ENCODE results near the gene MACROD1. TPM values are rescaled to one million over a fixed set of nuclear protein-coding genes. Genes with fewer than 3 reads are reported as not detected.
"Not testable (repeated sequence)": the region's sequence is repeated elsewhere in the genome, so short reads cannot be mapped to it uniquely, and the experiment has no call there.

MACROD1 gene
- total RNA-seq, 1 donor from 2014 or later: 26.7 TPM

DNA sequence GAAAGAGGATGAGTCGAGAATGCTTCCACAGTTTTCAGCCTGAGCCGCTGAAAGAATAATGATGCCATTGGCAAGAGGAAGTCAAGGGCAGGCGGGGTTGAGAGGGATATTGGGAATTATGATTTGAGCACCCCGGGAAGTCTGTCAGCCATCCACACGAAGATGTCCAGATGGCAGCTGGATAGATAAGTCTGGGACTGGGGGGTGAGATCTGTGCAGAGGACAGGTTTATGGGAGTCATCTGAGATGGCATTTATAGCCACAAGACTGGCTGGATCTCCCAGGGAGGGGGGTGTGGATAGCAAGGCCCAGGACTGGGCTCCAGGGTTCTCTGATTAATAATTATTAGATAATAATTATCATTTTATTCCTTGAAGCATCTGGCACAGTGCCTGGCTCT, 15.0 kb upstream of the MACROD1 start:
- H3K27me3 Mint-ChIP-seq (ENCODE audit: low read depth): no peaks in the 10 kb centered on the region
- H3K36me3 Mint-ChIP-seq (ENCODE audit: low read depth): peaks cover 15% of the 10 kb centered on the region
- DNase-seq (ENCODE audit: low spot score): no peak
- H3K27ac Mint-ChIP-seq: no peak overlapping the region
- intact Hi-C loops (cut with micrococcal nuclease): no loop called here
- H3K4me1 Mint-ChIP-seq (ENCODE audit: low read depth): peaks cover 35% of the 10 kb centered on the region
- H3K9me3 Mint-ChIP-seq: no peaks in the 10 kb centered on the region
- H3K4me3 Mint-ChIP-seq (ENCODE audit: low read depth): no peak overlapping the region

DNA sequence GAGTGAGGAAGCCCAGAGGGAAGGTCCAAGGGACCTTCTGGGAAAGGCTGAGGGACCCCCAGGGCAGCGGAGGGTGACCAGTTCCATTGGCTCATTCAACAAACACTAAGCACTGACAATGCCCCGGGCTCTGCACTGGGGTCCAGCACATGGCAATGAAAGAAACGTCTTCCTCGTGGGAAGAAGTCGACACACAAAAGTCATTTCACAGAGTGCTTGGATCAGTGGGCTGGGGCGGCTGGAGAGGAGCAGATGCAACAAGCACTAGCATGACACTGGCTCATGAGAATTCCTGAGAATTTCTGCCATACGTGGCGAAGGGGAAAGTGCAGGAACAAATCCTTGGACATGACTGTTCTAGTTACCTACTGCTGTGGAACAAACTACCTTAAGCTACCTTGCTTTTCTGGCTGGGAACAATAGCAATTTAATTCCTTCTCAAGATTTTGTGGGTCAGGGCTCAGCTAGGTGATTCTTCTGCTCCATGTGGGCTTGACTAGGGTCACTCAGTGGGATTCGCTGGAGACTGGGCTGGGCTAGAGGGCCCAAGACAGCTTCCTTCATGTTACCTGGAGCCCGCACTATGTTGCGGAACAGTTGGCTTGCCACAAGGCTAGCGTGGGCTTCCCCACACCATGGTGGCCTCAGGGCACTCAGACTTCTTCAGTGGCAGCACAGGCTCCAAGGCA, 13.2 kb upstream of the MACROD1 start:
- Mint-ChIP-seq H3K9me3 (peaks cover 3% of the 10 kb centered on the region), H3K4me3 (ENCODE audit: low read depth) (no peak overlapping the region), H3K36me3 (ENCODE audit: low read depth) (peaks cover 16% of the 10 kb centered on the region), H3K27ac (no peak overlapping the region), H3K4me1 (ENCODE audit: low read depth) (peaks cover 33% of the 10 kb centered on the region), H3K27me3 (ENCODE audit: low read depth) (no peaks in the 10 kb centered on the region)
- intact Hi-C loops (cut with micrococcal nuclease): no loop called here
- no peak for DNase-seq (ENCODE audit: low spot score)

DNA sequence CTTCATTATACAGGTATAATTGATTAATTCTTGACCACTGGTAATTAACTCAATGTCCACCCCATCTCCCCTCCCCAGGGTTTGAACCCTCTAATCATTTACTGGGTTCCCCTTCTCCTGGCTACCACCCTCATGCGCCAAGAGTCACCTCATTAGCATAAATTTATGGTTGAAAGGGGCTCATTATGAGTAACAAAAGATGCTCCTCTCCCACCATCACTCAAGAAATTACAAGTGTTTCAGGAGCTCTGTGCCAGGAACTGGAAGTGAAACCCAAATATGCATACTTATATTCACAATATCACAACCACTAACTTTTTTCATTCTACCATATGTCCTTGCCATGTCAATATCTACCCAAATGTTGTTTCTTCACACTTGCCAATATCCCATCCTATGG, 12.3 kb upstream of the MACROD1 start:
- no peak overlapping the region for H3K27ac Mint-ChIP-seq
- H3K9me3 Mint-ChIP-seq: peaks cover 6% of the 10 kb centered on the region
- H3K27me3 Mint-ChIP-seq (ENCODE audit: low read depth): no peaks in the 10 kb centered on the region
- H3K36me3 Mint-ChIP-seq (ENCODE audit: low read depth): peaks cover 22% of the 10 kb centered on the region
- H3K4me3 Mint-ChIP-seq (ENCODE audit: low read depth): no peak overlapping the region
- H3K4me1 Mint-ChIP-seq (ENCODE audit: low read depth): peaks cover 26% of the 10 kb centered on the region
- DNase-seq (ENCODE audit: low spot score): no peak
- intact Hi-C loops (cut with micrococcal nuclease): no loop called here

DNA sequence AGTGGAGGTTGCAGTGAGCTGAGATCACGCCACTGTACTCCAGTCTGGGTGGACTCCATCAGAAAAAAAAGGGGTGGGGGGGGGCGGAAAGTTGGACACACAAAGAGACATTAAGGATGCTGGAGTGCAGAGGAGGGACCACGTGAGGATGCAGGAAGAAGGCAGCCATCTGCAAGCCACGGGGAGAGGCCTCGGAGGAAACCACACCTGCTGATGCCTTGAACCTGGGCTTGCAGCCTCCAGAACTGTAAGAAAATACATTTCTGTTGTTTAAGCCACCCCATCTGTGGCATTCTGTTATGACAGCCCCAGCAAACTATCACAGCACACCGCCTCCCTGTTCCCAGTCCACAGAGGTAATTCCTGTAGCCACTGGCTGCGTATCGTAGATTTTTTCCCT, 10.8 kb upstream of the MACROD1 start:
- H3K36me3 Mint-ChIP-seq (ENCODE audit: low read depth): peaks cover 19% of the 10 kb centered on the region
- peaks cover 6% of the 10 kb centered on the region for H3K9me3 Mint-ChIP-seq
- H3K4me3 Mint-ChIP-seq (ENCODE audit: low read depth): no peak overlapping the region
- no peaks in the 10 kb centered on the region for H3K27me3 Mint-ChIP-seq (ENCODE audit: low read depth)
- no peak overlapping the region for H3K27ac Mint-ChIP-seq
- DNase-seq (ENCODE audit: low spot score): no peak
- peaks cover 20% of the 10 kb centered on the region for H3K4me1 Mint-ChIP-seq (ENCODE audit: low read depth)
- intact Hi-C loops (cut with micrococcal nuclease): no loop called here

DNA sequence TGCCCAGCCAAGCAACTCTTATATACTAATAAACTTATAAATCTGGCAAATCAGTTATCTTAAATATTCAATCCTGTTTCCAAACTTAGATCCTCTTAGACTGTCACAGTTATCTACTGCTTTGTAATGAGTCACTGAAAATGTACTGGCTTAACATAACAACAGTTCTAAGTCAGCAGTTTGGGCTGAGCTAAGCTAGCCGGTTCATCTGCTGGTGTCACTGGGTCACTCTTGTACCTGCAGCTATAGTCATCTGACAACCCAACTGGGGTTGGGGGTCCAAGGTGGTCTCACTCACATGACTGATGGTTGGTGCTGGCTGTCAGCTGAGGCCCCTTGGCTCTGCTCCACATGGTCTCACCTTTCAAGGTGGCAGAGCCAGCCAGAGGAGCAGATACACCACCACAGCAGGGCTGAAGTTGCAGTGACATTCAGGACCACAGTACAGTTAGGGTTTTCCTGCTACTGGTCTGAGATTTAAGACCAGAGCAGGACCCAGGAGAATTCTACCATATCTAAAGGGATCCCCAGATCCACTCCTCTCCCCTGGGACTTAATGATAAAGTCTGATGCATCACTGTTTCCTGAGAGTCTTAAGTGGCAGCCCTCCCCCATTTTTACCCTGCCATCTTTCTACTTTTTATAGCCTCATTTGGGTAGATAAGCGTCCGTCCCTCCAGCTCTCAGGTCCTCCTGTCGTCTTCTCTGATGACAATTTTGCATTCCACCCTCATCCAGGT, 7.9 kb upstream of the MACROD1 start:
- no peak overlapping the region for H3K27ac Mint-ChIP-seq
- H3K4me1 Mint-ChIP-seq (ENCODE audit: low read depth): peaks cover 15% of the 10 kb centered on the region
- no peak for DNase-seq (ENCODE audit: low spot score)
- peaks cover 16% of the 10 kb centered on the region for H3K36me3 Mint-ChIP-seq (ENCODE audit: low read depth)
- no peaks in the 10 kb centered on the region for H3K27me3 Mint-ChIP-seq (ENCODE audit: low read depth)
- intact Hi-C loops (cut with micrococcal nuclease): no loop called here
- no peak overlapping the region for H3K4me3 Mint-ChIP-seq (ENCODE audit: low read depth)
- peaks cover 6% of the 10 kb centered on the region for H3K9me3 Mint-ChIP-seq

DNA sequence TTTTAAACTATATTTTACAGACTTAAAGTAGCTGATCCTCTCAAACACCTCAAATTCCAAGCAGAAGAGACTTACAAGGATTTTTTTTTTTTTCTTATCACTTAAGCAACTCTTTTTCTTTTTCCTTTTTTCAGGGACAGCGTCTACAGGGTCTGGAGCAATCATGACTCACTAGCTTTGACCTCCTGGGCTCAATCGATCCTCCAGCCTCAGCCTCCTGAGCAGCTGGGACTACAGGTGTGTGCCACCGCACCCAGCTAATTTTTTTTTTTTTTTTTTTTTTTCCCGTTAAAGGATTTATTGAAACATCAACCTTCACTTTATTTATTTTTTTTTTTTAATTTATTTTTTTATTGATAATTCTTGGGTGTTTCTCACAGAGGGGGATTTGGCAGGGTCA, 4.5 kb upstream of the MACROD1 start:
- DNase-seq (ENCODE audit: low spot score): no peak
- intact Hi-C loops (cut with micrococcal nuclease): no loop called here
- Mint-ChIP-seq H3K4me1 (ENCODE audit: low read depth) (peaks cover 2% of the 10 kb centered on the region), H3K27me3 (ENCODE audit: low read depth) (no peaks in the 10 kb centered on the region), H3K9me3 (peaks cover 6% of the 10 kb centered on the region), H3K27ac (no peak overlapping the region), H3K36me3 (ENCODE audit: low read depth) (peaks cover 8% of the 10 kb centered on the region), H3K4me3 (ENCODE audit: low read depth) (no peak overlapping the region)

DNA sequence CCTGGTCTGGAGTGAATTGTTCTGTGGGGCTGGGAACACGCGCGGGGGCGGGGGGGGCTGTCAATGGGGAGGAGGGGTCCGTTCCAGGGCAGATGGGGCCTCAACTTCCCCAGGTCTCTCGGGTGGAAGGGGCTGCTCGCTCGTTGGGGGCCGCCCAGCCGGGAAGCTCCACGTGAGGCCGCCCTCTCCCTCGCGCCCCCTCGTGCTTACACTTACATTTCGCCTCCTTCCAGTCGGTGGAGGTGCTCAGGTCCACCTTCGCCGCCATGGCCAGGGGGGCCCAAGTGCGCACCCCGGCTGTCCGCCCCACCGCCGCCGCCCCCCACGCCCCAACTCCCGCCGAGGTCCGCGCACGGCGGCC, 452 bp downstream of the MACROD1 start:
- DNase-seq (ENCODE audit: low spot score): no peak

DNA sequence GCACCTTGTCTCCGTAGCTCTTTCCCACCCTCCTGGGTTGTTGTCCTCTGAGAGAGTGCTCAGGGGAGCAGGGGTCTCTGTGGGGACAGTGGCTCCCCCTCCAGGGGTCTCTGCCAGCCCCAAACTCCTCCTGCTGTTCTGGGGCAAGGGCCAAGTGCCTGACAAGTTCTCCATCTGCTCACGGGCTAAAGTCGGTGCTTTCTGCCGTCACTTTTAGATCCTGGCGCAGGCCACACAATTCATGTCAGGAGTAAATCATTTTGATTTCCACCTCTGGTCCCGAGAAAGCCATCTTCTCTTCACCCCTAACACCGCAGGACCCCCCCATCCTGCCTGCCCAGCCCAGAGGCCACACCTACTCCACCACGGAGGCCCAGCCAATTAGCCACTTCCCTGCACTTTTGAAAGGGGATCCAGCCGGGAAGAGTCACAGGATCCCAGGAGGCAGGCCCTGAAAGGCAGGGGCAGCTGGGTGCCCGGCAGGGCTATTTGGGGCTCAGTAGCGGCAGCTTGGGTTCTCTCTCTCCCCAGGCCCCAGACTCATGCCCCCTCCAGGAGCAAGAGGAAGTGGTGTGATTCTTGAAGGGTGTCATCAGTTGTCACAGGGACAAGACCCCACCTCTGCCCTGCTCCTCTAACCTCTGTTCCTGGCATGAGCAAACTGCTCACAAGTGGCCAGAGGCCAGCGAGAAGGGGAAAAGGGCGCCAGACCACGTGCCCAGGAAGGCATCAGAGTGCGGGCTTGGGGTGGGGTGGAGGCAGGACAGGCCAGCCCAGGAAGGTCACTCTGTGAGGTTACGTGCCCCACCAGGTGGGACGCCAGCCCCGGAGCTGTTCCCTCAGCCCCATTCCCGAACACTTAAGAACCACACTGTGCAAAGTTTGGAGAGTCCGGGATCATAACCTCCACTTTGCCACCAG, 1.3 kb downstream of the MACROD1 start:
- intact Hi-C loops (cut with micrococcal nuclease): no loop called here
- DNase-seq (ENCODE audit: low spot score): no peak
- Mint-ChIP-seq H3K4me3 (ENCODE audit: low read depth) (peak overlapping the region; percentile 74), H3K4me1 (ENCODE audit: low read depth) (peaks cover 2% of the 10 kb centered on the region), H3K27ac (no peak overlapping the region), H3K36me3 (ENCODE audit: low read depth) (no peaks in the 10 kb centered on the region), H3K9me3 (no peaks in the 10 kb centered on the region), H3K27me3 (ENCODE audit: low read depth) (no peaks in the 10 kb centered on the region)

More for the DNA sequence above, 452 bp downstream of the MACROD1 start:
- Mint-ChIP-seq H3K4me3 (ENCODE audit: low read depth) (peak overlapping the region; percentile 74), H3K36me3 (ENCODE audit: low read depth) (no peaks in the 10 kb centered on the region), H3K27ac (no peak overlapping the region), H3K27me3 (ENCODE audit: low read depth) (no peaks in the 10 kb centered on the region), H3K9me3 (no peaks in the 10 kb centered on the region), H3K4me1 (ENCODE audit: low read depth) (peaks cover 2% of the 10 kb centered on the region)
- intact Hi-C loops (cut with micrococcal nuclease): no loop called here

DNA sequence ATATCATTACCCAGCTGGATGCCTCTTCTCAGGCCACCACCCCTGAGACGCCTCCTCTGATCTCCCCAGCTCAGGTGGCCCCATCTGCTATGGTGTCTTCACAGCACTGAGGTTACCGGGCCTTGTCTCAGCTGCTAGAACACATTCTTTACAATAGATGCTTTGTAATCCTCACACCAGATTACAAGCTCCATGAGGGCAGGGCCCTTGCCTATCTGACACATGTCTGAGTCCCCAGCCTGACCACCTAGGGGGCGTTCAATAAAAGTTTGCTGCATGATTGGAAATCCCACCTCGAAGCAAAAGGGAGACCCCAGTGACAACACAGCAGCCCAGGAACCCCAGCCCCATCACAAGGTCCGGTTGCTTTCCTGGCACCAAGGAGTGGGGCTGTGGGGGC, 2.0 kb downstream of the MACROD1 start:
- intact Hi-C loops (cut with micrococcal nuclease): no loop called here
- no peak for DNase-seq (ENCODE audit: low spot score)
- Mint-ChIP-seq H3K4me3 (ENCODE audit: low read depth) (no peak overlapping the region), H3K4me1 (ENCODE audit: low read depth) (peaks cover 2% of the 10 kb centered on the region), H3K27me3 (ENCODE audit: low read depth) (no peaks in the 10 kb centered on the region), H3K27ac (no peak overlapping the region), H3K9me3 (no peaks in the 10 kb centered on the region), H3K36me3 (ENCODE audit: low read depth) (no peaks in the 10 kb centered on the region)

DNA sequence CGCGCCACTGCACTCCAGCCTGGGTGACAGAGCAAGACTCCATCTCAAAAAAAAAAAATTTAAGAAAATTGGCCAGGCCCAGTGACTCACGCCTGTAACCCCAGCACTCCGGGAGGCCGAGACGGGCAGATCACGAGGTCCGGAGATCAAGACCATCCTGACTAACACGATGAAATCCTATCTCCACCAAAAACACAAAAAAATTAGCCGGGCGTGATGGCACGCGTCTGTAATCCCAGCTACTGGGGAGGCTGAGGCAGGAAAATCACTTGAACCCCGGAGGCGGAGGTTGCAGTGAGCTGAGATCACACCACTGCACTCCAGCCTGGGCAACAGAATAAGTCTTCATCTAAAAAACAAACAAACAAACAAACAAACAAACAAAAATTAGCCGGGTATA, 3.1 kb downstream of the MACROD1 start:
- H3K4me3 Mint-ChIP-seq (ENCODE audit: low read depth); intact Hi-C loops (cut with micrococcal nuclease); H3K27ac Mint-ChIP-seq: not testable (repeated sequence)

DNA sequence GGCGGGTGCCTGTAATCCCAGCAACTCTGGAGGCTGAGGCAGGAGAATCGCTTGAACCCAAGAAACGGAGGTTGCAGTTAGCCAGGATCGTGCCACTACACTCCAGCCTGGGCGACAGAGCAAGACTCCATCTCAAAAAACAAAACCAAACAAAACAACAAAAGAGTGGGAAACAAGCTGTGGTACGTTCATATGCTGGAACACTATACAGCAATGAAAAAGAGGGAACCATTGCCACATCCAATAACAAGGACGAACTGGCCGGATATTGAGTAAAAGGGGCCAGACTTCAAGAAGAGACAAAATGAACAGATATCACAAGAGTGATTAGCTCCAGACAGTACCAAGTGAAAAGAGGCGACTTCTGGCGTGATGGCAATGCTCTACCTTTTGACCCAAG, 4.9 kb downstream of the MACROD1 start:
- no peak overlapping the region for H3K27ac Mint-ChIP-seq
- intact Hi-C loops (cut with micrococcal nuclease): no loop called here
- no peaks in the 10 kb centered on the region for H3K36me3 Mint-ChIP-seq (ENCODE audit: low read depth)
- DNase-seq (ENCODE audit: low spot score): no peak
- no peaks in the 10 kb centered on the region for H3K9me3 Mint-ChIP-seq
- no peaks in the 10 kb centered on the region for H3K27me3 Mint-ChIP-seq (ENCODE audit: low read depth)
- H3K4me1 Mint-ChIP-seq (ENCODE audit: low read depth): no peaks in the 10 kb centered on the region
- H3K4me3 Mint-ChIP-seq (ENCODE audit: low read depth): no peak overlapping the region

More for the DNA sequence above, 3.1 kb downstream of the MACROD1 start:
- DNase-seq (ENCODE audit: low spot score); H3K4me1 Mint-ChIP-seq (ENCODE audit: low read depth); H3K9me3 Mint-ChIP-seq; H3K36me3 Mint-ChIP-seq (ENCODE audit: low read depth); H3K27me3 Mint-ChIP-seq (ENCODE audit: low read depth): not testable (repeated sequence)

DNA sequence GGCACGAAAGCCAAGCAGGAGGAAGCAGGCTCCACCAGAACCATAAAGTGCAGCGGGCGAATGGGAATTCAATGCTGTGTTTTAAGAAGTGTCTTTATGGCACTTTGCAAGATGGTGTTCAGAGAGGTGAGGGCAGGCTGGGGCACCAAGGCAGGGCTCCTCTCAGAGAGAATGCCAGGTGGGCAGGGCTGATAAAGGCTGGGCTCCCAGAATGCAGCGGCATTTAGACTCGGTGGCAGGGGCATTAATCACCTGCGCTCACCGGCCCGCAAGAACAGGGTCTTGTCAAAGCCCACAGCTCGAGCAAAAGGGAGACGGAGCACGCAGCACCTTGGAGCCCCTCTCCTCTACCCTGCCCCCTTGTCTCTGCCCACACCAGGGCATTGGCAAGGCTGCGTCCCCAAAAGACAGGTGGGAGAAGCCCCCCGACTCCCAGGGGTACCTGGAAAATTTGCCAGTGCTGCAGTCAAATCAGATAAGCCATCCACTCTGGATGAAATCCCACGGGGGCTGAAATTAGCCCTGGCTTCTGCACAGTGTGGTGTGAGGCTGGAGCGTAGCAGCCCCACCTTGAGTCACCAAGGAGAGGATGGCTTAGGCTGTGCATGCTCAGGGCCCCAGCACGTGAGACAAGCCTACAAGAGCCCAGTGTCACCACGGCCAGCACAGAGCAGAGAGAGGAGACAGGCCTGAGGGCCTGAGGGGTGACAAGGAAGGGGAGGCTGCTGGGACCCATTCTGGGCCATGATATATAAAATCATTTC, 8.1 kb downstream of the MACROD1 start:
- H3K4me1 Mint-ChIP-seq (ENCODE audit: low read depth): peaks cover 2% of the 10 kb centered on the region
- H3K27me3 Mint-ChIP-seq (ENCODE audit: low read depth): peaks cover 3% of the 10 kb centered on the region
- H3K9me3 Mint-ChIP-seq: no peaks in the 10 kb centered on the region
- intact Hi-C loops (cut with micrococcal nuclease): no loop called here
- H3K36me3 Mint-ChIP-seq (ENCODE audit: low read depth): no peaks in the 10 kb centered on the region
- no peak overlapping the region for H3K27ac Mint-ChIP-seq
- no peak for DNase-seq (ENCODE audit: low spot score)
- H3K4me3 Mint-ChIP-seq (ENCODE audit: low read depth): no peak overlapping the region

Measured in activated T-helper 2 cell treated with anti-CD3 and anti-CD28 coated beads, Interferon-gamma antibody, Interleukin-2, Interleukin-4, amounts not matched to agents 10 μg/mL and 5 μg/mL and 100 μg/mL, durations not matched to agents 14 hours and 24 hours and 36 hours (primary cell).